Loucy (cell line): ENCODE data around the gene PFDN2.

Experiments used
- EZH2phosphoT487 ChIP-seq: fragments of 200-600 bp; IDR thresholded peaks from 2 replicates; pipeline ENCODE4 v1.6.1; 2018; ENCODE audit warnings: antibody characterized with exemption, mild to moderate bottlenecking, moderate library complexity, borderline replicate concordance
- TF ChIP-seq, protein P1 (sequence below): fragments of 200-600 bp; sonication (generic); conservative IDR thresholded peaks from 2 replicates; pipeline ENCODE4 v1.5.1; 2014; ENCODE audit warnings: mild to moderate bottlenecking, antibody characterized with exemption, low read length

DNA sequence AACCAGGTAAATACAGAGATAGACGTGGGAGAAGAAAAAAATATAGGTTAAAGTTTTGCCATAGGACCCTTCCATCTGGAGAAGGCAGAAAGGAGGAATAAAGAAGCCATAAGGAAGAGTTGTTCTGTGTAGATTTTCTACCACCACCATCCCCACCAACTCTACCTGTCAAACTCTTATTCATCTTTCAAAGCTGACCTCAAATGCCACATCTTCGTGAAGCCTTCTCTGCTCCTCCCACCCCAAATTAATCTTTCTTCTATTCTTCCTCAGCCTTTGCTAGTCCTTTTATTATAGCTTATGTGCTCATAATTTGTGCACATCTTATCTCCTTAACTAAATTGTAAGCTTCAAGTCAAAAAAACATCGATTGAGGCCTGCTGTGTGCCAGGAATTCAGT lies 27.2 kb downstream of the PFDN2 start:
- TF ChIP-seq, protein P1, sequence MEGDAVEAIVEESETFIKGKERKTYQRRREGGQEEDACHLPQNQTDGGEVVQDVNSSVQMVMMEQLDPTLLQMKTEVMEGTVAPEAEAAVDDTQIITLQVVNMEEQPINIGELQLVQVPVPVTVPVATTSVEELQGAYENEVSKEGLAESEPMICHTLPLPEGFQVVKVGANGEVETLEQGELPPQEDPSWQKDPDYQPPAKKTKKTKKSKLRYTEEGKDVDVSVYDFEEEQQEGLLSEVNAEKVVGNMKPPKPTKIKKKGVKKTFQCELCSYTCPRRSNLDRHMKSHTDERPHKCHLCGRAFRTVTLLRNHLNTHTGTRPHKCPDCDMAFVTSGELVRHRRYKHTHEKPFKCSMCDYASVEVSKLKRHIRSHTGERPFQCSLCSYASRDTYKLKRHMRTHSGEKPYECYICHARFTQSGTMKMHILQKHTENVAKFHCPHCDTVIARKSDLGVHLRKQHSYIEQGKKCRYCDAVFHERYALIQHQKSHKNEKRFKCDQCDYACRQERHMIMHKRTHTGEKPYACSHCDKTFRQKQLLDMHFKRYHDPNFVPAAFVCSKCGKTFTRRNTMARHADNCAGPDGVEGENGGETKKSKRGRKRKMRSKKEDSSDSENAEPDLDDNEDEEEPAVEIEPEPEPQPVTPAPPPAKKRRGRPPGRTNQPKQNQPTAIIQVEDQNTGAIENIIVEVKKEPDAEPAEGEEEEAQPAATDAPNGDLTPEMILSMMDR = no peak
- TF ChIP-seq EZH2phosphoT487 = no peak
